Measurements from ENCODE around the gene DNAL4. TPM values are rescaled to one million over a fixed set of nuclear protein-coding genes. Genes with fewer than 3 reads are reported as not detected.

Gene DNAL4
- total and polyA plus RNA-seq, 2 donors (not counting 3 experiments of a cell fraction or from before 2014, with no cell fraction given): 12.9 to 22.7 TPM

- H3K4me2 ChIP-seq (ENCODE audit: insufficient read depth, low read length): no peak overlapping the region
- FAIRE-seq (no peak), DNase-seq (ENCODE audit: low read depth, low spot score) (no peak)
- no peaks in the 10 kb centered on the region for H3K36me3 ChIP-seq (ENCODE audit: control insufficient read depth in 2 of 2, extremely low read depth in 1 of 2, insufficient read depth in 2 of 2, low read length in 2 of 2)
- dilution Hi-C loops (cut with MboI; ENCODE audit: extremely low pct_ligation_motif_present, low sequenced_read_pairs) (no loop called here), intact Hi-C loops (cut with micrococcal nuclease) (loop anchor here (2.0 kb wide), 2 partner anchors 103 to 351 kb away; no protein-coding TSS in a partner anchor)
- no peak overlapping the region for H2AFZ ChIP-seq (ENCODE audit: low read depth, low read length)
- H3K27me3 ChIP-seq (ENCODE audit: control insufficient read depth in 2 of 2, insufficient read depth in 2 of 2, low read length in 2 of 2): no peaks in the 10 kb centered on the region
- BruUV-seq (replicated peaks): no TSS peak
- no peak overlapping the region for H3K4me3 ChIP-seq (replicated peaks in 1 of 3; ENCODE audit: insufficient read depth in 1 of 3, low read depth in 1 of 3, low read length in 3 of 3)
- TF ChIP-seq POLR2A (IDR thresholded peaks at IDR 0.05; ENCODE audit: low read depth, low read length): no peak
- no peak for TF ChIP-seq EZH2 (IDR thresholded peaks at IDR 0.05; ENCODE audit: borderline replicate concordance, low read depth, low read length, severe bottlenecking)
- TF ChIP-seq MYC (IDR thresholded peaks at IDR 0.05; ENCODE audit: low read depth, low read length): no peak
- TF ChIP-seq JUN (IDR thresholded peaks at IDR 0.05; ENCODE audit: borderline replicate concordance, insufficient read depth, insufficient read length, low read depth): no peak
- TF ChIP-seq CTCF (IDR thresholded peaks at IDR 0.05; ENCODE audit: extremely low read depth in 1 of 2, insufficient read depth in 1 of 2, low read depth in 1 of 2, low read length in 2 of 2): no peak
- TF ChIP-seq GATA2 (IDR thresholded peaks at IDR 0.05; ENCODE audit: insufficient read depth, insufficient read length, low read depth, low read length): no peak
- TF ChIP-seq, protein P1, sequence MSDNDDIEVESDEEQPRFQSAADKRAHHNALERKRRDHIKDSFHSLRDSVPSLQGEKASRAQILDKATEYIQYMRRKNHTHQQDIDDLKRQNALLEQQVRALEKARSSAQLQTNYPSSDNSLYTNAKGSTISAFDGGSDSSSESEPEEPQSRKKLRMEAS (IDR thresholded peaks at IDR 0.05; ENCODE audit: insufficient read depth, insufficient read length): no peak
- no peak for TF ChIP-seq FOS (IDR thresholded peaks at IDR 0.05; ENCODE audit: borderline replicate concordance, insufficient read depth, low read length)
- TF ChIP-seq POLR2AphosphoS5 (IDR thresholded peaks at IDR 0.05; ENCODE audit: insufficient read depth, low read depth, low read length): no peak
- ChIA-PET POLR2A (interaction anchor here (0.5 to 1.7 kb wide), 2 partner anchors 102 to 234 kb away, joined by 5 to 6 read pairs; no protein-coding TSS in a partner anchor), CTCF (interaction anchor here (1.3 to 5.9 kb wide), 21 partner anchors 9 to 713 kb away, joined by 3 to 208 read pairs (median 20); partner anchors contain the start of genes CBX6, DNAL4, NPTXR and SUN2)
- H4K20me1 ChIP-seq (replicated peaks; ENCODE audit: control insufficient read depth, extremely low read depth, insufficient read depth, low read length): no peaks in the 10 kb centered on the region
- no peaks in the 10 kb centered on the region for H3K79me2 ChIP-seq (ENCODE audit: control insufficient read depth, insufficient read depth, low read length)
- H3K27ac ChIP-seq (ENCODE audit: insufficient read depth, low read depth, low read length): no peak overlapping the region
- no peak overlapping the region for H3K9ac ChIP-seq (replicated peaks; ENCODE audit: extremely low read depth, insufficient read depth, low read length)
- no peaks in the 10 kb centered on the region for H3K9me3 ChIP-seq (replicated peaks; ENCODE audit: control insufficient read depth, insufficient read depth, low read length)
- no peaks in the 10 kb centered on the region for H3K4me1 ChIP-seq (ENCODE audit: control insufficient read depth, extremely low read depth, insufficient read depth, low read length)
- H3K9me1 ChIP-seq (replicated peaks; ENCODE audit: control insufficient read depth, extremely low read depth, insufficient read depth, low read length): no peaks in the 10 kb centered on the region
These were observed 25.9 kb downstream of the DNAL4 start for GRCh38 chr22:38768036-38768435.
